Fibroblast of skin of abdomen (primary cell): Measurements from ENCODE around the gene WDSUB1.

Source experiments
- DNase-seq: peaks from one replicate; pipeline ENCODE4 v3.0.0-alpha.2; 2013

WDSUB1 gene

DNA sequence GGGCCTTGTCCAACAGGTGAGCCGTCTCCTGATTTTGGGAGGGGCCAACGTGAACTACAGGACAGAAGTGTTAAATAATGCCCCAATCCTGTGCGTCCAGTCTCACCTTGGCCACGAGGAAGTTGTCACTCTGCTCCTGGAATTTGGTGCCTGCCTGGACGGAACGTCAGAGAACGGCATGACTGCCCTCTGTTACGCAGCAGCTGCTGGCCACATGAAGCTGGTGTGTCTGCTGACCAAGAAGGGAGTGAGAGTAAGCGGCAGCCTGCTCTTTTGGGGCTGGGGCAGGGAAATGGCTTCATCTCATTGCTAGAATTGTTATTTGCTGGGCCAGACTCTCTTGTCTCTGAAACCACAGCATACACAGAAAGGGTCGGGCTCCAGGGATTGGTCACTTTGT, 92.3 kb downstream of the WDSUB1 start:
- DNase-seq: no peak

DNA sequence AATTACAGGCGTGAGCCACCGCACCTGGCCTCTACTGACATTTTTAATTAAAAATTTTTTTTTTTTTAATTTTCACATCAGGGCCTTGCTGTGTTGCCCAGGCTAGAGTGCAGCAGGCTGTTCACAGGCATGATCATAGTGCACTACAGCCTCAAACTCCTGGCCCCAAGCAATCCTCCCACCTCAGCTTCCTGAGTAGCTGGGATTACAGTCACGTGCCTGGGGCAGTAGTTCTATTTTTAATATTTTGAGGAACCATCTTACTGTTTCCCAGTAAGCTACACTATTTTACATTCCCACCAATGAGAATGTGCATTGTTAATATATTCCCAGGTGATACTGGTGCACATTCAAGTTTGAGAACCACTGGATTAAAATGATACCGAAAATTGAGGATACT, 92.7 kb downstream of the WDSUB1 start:
- no peak for DNase-seq

DNA sequence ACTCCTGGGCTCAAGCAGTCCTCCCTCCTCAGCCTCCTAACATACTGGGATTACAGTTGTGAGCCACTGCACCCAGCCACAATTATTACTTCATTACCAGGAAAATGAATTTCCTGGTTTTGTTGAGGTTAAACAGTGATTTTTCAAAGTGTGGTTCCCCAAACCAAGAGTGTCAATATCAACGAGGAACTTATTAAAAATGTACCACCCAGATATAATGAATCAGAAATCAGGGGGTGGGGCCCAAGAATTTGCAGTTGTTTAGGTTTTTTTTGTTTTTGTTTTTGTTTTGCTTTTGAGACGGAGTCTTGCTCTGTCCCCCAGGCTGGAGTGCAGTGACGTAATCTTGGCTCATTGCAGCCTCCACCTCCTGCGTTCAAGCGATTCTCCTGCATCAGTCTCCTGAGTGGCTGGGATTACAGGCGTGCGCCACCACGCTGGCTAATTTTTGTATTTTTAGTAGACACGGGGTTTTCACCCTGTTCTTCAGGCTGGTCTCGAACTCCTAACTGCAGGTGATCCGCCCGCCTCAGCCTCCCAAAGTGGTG, 94.1 kb downstream of the WDSUB1 start:
- DNase-seq: no peak

DNA sequence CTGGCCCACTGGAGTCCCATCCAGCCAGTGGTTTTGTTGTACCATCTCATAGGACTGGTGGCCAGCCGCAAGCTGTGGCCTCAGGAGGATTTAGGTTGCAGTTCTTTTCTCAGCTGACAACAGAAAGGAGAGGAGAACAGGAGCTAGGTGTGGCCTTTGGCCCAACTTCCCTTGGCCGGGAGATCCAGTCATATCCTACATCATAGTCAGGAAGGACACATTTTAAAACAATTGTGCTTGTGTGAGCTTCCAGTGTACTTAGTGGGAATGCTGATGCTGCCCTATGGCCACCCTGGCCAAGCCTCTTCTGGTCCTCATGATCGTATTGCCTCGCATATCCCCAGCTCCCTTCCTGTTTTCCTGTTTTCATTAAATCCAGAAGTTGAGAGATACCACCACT, 98.1 kb downstream of the WDSUB1 start:
- no peak for DNase-seq

DNA sequence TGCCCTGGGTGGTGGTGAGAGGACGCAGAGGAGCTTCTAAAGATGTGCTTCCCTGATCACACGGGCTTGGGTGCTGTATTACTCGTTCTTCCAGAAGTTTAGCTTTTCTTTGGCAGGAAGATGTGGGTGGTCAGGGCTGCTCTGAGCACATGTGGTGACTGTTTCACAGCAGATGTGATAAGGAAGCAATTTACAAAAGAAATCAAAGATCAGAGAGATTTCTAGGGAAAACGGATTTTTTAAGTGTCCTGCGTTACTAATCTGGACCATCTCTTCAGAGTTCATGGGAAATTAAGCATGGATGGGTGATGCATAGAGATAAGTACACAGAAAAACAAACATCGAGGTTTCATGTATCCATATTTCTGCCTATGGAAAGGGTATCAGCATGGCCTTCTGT, 99.4 kb downstream of the WDSUB1 start:
- DNase-seq: peak; percentile 13

DNA sequence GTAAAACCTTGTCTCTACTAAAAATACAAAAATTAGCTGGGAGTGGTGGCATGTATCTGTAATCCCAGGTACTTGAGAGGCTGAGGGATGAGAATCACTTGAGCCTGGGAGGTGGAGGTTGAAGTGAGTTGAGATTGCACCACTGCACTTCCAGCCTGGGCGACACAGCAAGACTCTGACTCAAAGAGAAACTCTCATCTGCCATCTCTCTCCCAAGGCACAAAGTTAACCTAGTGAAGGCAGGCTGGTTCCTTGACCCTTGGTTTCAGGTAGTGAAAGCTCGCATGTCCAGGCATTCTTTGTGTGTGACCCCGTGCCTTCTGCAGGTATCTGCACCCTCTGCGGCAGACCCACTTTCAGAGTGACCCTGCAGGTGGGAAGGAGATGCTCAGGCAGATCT, 100.0 kb downstream of the WDSUB1 start:
- DNase-seq: no peak
